DMS53 treated with DMSO at 0.1 percent for 48 hours (cell line): Measurements from ENCODE around the gene GPS1.

Experiments used
- DNase-seq: peaks from one replicate; lab custom pipeline; 2025; ENCODE audit not compliant: unreplicated experiment; lab: John Stamatoyannopoulos, UW

GPS1 gene

GRCh38 chr17:82076018-82076784, 24.5 kb downstream of the GPS1 start:
- no peak for DNase-seq

GRCh38 chr17:82076785-82077591, 25.3 kb downstream of the GPS1 start:
- DNase-seq: no peak

- DNase-seq: no peak
These were observed 26.1 kb downstream of the GPS1 start for GRCh38 chr17:82077617-82078358.

- no peak for DNase-seq
These were observed 26.7 kb downstream of the GPS1 start for GRCh38 chr17:82078433-82078832.

GRCh38 chr17:82079001-82079677, 27.4 kb downstream of the GPS1 start:
- no peak for DNase-seq

GRCh38 chr17:82080048-82080788, 28.5 kb downstream of the GPS1 start:
- no peak for DNase-seq

- no peak for DNase-seq
These were observed 29.2 kb downstream of the GPS1 start for GRCh38 chr17:82080789-82081464.

GRCh38 chr17:82081546-82081945, 29.8 kb downstream of the GPS1 start:
- DNase-seq: no peak

GRCh38 chr17:82081966-82082365, 30.3 kb downstream of the GPS1 start:
- no peak for DNase-seq

- no peak for DNase-seq
These were observed 30.8 kb downstream of the GPS1 start for GRCh38 chr17:82082456-82082855.

- DNase-seq: no peak
These were observed 31.3 kb downstream of the GPS1 start for GRCh38 chr17:82083009-82083408.

GRCh38 chr17:82083533-82084359, 32.0 kb downstream of the GPS1 start:
- no peak for DNase-seq

GRCh38 chr17:82084373-82085030, 32.8 kb downstream of the GPS1 start:
- DNase-seq: no peak

- no peak for DNase-seq
These were observed 33.5 kb downstream of the GPS1 start for GRCh38 chr17:82085031-82085861.

- no peak for DNase-seq
These were observed 34.5 kb downstream of the GPS1 start for GRCh38 chr17:82085931-82086764.
